Activated CD4-positive, CD25-positive, alpha-beta regulatory T cell treated with anti-CD3 and anti-CD28 coated beads, Interleukin-2, amount 50 U/mL, for 24 hours (primary cell): ENCODE results near the gene RYR2.
"Not testable (repeated sequence)": the region's sequence is repeated elsewhere in the genome, so short reads cannot be mapped to it uniquely, and the experiment has no call there.

ENCODE experiments used
- ATAC-seq, 2 donors: fragments of 150-1000 bp; cut with Tn5 transposase; one replicate each; pipeline ENCODE4 v1.10.0; 2021; ENCODE audit warnings: mild to moderate bottlenecking in 1 of 2, moderate library complexity in 1 of 2

The RYR2 gene

DNA sequence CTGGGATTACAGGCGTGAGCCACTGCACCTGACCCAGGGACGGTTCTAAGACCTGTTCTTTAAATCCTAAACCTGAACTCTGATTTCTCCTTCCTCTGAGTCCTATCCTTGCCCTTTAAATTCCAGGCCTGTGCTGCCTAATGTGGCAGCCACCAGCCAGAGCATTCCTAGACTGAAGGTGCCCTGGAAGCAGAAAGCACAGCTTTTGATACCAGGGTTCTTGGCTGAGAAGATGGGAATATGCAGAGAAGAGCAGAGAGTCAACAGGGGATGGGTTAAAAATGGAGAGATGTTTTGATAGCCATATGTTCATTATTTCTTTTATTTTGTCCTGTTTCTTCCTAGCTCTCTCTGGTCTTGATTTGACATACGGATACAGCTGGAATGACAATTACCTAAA lies 49.7 kb downstream of the RYR2 start:
- no peak for ATAC-seq

DNA sequence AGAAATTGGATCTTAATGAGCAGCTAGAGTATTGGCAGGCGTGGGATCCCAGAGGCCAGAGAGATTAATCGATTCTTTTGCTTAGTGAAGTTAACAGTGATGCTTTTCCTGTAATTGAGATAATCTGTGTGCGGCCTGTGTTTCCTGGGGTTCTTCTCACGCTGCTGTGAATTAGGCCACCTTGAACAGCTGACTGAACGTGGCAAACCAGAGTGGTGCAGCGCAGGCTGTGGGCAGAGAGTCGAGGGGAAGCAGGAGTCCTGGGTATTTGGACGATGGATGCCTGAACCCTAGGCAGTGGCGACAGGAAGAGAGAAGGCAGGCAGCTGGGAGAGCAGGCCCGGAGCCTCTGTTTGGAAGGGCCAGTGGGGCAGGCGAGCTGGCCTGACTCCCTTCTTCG lies 51.7 kb downstream of the RYR2 start:
- ATAC-seq, result no peak

DNA sequence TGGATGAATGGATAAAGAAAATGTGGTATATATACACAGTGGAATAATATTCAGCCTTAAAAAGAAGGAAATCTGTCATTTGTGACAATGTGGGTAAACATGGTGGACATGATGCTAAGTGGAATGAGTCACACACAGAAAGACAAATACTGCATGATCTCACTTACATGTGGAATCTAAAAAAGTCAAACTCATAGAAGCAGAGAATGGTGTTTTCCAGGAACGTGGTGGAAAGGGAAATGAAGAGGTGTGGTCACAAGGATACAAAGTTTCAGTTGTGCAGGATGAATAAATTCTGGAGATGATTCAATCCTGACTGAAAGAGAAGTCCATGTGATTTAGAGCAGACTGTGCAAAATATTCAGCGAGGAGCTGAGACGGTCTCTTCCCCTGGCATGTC lies 56.6 kb downstream of the RYR2 start:
- ATAC-seq, result no peak

DNA sequence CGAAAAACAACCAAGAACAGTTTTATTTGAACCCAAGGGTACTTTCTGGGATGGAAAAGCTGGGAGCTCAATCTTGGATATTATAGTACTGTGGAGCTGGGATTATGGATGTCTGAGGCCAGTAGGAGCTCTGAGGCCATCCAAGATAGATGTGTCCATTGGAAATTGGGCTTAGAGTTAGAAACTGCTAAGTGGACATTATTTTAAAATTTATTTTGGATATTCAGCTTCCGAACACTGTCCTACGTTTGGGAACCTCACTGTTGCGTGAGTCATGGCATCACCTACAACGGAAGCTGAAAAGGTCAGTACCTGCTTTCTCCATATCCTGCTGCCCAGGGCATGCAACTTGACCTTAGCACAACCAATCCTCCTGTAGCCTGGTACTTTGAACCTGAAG lies 61.0 kb downstream of the RYR2 start:
- ATAC-seq, result no peak

DNA sequence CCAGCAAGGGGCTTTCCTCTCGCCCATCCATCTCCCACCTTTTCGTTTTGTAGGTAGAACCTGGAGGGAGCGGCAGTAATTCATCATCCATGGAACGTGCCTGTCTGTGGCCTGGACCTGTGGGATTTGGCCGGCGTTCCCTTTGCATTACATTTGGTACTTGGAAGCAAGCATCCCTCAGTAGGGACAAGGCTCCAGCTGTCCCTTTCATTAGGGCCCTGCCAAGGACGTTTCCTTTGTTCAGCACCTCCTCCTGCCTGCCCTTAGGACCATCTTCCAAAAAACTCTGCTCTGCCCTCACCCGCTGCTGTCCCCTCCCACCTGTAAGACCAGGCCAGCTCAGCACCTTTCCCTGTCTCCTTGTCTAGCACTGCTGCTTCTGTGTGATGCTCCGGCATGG lies 62.1 kb downstream of the RYR2 start:
- ATAC-seq, result no peak

DNA sequence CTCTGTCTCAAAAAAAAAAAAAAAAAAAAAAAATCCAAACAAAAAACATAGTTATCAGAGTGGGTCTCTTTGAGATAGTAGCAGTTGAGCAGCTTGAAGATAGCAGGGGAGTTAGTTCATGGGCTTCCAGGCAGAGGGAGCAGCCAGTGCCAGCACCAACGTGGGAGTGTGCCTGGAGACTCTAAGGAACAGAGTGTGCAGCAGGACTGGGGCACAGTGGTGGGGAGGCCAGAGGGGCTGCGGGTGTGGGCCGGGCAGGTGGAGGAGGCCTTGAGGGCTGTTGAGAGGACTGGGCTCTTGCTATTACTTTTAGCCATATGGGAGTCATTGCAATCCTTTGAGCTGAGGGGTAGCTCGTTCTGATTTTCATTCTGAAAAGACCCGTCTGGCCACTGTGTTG lies 63.8 kb downstream of the RYR2 start:
- ATAC-seq, result no peak

DNA sequence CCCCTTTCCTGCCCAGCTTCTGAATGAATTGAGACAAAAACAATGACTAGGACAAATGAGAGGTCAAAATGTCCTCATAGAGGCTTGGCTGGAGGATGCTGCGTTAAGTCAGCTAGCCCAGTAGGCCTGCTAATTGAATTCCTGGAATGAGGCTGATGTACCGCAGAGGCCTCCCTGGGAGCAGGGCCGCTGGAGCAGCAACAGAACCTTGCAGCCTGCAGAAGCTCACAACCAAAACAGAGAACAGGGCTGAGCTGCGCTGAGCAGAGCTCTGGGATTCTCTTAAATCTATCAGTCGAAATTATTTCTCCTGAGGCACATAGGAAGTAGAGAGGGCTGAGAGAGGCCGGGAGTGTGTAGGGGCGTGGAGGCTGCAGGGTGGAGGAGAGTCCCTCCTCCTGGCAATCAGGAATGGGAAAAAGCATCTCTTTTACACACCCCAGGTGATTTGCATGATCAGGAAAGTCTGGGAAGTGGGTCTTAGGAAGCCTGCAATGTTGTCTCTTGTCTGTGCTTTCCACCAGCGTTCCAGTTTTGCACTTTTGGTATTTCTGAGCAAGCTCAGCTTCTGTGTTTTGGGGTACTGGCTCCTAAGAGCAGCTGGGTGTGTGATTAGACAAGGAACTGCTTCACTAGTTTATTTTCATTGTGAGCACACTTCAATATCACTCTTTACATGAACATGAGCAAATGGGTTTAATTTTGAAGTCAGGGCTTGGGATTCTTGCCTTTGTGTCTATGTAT lies 66.5 kb downstream of the RYR2 start:
- ATAC-seq, result no peak

DNA sequence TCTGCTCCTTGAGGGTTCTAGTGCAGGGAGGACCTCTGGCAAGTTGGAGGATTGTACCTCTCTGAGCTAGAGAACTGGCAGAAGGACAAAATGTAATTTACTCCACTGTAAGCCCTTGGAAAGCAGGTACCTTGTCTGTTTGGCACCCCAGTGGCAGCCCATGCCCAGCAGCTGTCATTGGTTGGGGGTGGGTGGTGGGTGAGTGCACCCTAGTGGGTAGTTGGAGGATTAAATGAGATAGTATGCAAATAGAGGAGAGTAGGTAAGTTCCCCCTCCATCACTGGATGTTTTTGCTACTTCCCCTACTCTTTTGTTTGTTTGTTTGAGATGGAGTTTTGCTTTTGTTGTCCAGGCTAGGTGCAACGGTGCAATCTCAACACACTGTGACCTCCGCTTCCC lies 69.8 kb downstream of the RYR2 start:
- no peak for ATAC-seq

DNA sequence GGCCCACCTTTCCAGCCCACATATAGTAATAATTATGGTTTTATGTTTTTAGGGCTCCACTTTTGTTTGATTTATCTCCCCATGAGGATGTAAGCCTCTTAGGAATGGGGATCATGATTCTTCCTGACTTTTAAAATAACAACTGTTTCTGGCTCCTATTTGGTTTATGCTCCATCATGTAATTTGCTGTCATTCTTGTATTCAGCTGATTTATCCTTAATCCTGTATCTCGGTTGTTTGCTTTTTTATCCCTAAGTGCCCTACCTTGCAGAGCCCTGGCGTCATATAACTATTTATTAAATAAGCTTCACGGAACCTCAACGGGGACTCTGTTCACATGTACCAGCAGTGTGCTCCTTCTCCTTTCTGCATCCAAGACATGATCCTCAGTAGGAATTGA lies 70.7 kb downstream of the RYR2 start:
- no peak for ATAC-seq

DNA sequence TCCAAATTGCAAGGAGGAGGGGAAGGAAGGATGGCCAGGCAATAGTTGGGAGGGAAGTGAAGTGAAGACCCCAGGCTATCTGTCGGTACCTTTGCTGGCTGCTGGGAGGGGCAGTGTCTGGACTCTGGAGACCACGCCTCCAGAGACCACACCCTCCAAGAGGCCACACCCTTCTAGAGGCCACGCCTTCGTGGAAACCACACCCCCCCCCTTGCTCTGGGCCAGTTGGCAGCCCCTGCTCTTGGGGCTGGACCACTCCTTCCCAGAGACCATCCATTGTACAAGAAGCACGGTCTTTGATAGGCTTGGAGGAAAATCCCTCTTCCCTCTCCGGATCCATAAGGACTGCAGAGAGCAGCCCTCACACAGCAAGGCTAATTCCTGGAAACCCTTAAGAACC lies 73.1 kb downstream of the RYR2 start:
- ATAC-seq, result no peak

DNA sequence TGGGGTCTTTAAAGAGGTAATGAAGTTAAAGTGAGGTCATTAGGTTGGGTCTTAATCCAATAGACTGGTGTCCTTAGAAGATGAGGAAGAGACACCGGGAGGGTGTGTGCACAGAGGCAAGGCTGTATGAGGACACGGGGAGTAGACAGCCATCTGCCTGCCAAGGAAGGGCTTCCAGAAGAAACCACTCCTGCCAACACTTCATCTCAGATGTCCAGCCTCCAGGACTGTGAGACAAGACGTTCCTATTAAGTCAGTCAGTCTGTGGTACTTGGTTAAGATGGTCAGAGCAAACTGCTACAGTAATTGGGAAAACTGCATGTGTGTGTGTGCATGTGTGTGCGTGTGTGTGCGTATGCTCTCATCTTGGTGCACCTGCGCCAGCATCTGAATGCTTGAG lies 77.1 kb downstream of the RYR2 start:
- no peak for ATAC-seq

DNA sequence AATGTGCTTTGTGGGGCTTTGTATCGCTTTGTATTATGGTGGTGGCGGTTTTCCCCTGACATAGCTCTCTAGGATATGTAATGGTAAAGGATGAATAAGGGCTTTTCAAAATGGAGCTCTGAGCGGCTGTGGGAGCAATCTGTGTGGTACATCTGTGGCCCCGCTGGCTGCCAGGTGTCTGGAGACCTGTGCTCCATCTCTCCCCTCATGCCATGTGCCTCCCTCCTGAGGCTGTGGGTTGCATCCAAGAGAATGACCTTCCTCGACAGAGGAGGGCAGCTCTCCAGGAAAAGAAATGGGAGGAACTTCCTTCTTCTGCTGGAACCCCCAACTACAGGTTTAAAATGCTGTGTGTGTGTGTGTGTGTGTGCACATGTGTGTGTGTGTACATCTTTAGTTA lies 78.7 kb downstream of the RYR2 start:
- no peak for ATAC-seq

DNA sequence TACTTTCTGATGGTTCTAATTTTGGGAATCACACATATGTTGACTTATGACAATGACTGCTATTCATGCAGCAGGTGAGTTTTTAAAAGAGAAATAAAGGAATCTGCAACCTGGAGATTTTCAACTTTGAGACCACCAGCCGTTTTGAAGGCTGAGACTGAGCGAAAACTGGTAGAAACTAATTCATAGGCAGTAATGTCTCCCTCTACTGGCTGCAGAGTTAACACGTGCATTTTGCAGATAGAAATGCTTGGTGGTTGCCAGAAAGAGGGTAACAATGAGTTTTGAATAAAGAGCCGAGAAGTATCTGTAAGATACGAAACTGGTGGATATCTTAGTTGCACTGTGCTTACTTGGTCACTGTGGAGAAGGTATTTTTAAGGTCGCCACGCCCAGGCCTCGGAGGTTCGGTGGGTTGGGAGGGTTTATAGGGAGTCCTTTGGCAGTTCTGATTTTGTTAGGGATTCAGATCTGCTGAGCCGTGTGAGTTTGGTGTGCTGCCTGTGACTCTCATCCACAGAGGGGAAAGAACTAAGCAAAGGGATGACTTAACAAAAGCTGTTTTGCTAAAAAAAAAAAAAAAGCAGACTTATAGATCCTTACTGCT lies 83.0 kb downstream of the RYR2 start:
- no peak for ATAC-seq

DNA sequence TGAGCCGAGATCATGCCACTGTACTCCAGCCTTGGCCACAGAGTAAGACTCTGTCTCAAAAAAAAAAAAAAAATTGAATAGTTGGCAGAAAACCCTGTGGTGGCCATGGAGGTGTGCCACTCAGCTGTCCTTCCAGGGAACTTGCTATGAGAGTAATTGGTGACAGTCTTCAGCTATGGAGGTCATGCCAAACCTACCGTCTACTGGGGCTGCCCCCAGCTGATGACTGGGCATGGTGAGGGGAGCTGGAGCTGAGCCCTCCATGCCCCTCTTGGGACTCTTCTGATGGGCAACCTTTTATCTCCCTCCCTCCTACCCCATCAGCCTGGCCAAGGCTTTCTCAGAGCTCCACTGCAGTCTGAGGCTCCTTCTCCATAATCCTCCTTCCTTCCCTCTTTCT lies 84.2 kb downstream of the RYR2 start:
- ATAC-seq, result no peak

DNA sequence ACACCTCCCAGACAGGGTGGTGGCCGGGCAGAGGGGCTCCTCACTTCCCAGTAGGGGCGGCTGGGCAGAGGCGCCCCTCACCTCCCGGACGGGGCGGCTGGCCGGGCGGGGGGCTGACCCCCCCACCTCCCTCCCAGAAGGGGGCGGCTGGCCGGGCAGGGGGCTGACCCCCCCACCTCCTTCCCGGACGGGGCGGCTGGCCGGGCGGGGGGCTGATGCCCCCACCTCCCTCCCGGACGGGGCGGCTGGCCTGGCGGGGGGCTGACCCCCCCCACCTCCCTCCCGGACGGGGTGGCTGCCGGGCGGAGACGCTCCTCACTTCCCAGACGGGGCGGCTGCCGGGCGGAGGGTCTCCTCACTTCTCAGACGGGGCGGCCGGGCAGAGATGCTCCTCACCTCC lies 85.3 kb downstream of the RYR2 start:
- not testable (repeated sequence) for ATAC-seq

DNA sequence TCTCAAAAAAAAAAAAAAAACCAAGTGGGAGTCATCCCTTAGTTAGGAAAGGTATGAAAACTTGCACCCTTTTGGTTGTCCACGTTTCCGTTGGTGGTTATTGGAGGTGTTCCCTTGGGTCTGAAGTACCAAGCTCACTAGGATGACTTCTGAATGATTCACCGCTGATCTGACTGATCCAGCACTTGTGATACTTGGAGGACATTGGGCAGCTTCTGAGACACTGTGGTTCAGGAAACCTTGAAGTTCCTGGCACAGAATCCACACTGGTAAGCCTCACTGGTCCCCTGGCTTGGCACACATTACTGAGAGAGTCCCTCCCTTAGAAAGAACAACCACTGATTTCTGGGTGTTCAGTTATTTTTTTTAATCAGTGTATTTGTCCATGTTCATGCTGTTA lies 91.9 kb downstream of the RYR2 start:
- no peak for ATAC-seq

DNA sequence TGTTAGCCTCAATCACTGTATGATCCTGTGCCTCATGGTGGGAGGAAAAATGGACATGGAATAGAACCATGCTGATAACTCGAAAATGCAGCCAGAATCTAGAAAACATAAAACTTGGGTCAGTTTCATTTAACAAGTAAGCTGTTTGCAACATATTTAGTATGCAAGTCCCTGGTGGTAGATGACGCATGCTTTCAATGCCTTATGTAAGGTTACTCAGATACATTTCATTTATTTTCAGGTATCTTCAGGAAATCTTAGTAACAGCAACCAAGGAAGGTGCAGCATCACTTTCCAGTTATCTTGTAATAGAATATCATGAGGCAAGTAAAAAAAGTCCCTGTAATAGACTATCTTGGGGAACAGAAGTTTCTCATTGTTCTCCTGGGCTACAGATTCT lies 92.9 kb downstream of the RYR2 start:
- ATAC-seq, result no peak

DNA sequence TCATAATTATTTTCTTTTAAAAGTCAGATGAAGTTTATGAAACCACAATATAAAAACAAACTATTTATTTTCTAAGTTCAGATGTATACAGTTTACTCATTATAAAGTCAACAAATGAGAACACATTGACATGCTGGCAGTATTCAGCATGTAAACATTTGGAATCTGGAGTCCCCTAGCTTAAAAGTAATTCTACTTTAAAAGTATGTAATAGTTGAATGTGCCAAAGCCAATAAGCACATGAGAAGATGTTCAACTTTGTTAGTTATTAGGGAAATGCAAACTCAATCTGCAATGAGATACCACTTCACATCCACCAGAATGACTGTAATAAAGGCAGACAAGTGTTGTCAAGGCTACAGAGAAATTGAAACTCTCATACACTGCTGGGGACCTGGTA lies 96.6 kb downstream of the RYR2 start:
- ATAC-seq, result no peak

DNA sequence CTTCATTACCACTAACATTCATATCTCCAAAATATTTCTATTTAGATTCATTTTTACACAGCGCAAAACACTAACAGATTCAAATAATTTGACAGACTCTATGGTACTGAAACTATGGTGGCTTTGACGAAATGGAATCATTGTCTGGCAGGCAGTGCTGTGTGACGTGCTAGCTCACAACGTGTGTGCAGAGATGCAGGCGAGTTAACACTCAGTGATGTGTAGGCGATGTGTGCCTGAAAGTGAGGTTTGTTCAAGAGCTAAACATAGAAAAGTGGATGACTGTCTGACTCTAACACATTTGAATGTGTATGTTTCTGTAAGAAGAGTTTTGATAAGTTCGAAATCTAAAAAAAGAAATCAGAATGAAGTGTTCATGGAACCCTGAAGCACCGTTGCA lies 97.7 kb downstream of the RYR2 start:
- ATAC-seq, result no peak

DNA sequence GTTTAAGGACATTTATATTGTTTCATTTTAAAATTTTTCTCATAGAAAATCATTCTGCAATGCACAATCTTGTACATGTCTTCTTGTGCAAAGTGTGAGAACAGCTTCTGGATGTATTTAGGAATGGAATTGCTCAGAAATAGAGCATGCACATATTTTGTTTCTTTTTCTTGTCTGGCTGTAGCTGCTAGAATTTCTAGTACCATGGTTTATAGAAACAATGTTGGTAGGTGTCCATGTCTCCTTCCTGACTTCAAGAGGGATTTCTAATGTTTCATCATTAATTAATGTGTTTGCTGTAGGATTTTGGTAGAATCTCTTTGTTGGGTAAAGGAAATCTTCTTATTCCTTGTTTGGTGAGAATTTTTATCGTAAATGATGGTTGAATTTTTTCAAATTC lies 99.0 kb downstream of the RYR2 start:
- ATAC-seq, result no peak

DNA sequence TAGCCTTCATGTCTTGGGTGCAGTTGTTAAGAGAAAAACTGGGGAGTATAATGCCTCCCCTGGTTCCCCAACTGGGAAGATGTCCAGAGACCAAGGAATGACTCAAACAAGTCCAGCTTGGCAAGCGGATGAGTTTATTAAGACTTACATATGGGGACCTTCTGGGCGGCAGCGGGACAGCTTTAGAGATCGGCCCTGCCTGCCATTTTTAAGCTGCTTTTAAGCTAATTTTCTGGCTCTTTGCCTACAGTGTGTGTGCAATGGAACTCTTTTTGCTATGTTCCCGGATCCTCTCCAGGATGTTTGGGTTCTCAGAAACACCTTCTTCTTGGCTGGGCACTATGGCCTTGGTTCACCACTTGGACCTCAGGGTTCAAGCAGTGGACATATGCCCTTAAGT lies 99.5 kb downstream of the RYR2 start:
- ATAC-seq, result no peak

DNA sequence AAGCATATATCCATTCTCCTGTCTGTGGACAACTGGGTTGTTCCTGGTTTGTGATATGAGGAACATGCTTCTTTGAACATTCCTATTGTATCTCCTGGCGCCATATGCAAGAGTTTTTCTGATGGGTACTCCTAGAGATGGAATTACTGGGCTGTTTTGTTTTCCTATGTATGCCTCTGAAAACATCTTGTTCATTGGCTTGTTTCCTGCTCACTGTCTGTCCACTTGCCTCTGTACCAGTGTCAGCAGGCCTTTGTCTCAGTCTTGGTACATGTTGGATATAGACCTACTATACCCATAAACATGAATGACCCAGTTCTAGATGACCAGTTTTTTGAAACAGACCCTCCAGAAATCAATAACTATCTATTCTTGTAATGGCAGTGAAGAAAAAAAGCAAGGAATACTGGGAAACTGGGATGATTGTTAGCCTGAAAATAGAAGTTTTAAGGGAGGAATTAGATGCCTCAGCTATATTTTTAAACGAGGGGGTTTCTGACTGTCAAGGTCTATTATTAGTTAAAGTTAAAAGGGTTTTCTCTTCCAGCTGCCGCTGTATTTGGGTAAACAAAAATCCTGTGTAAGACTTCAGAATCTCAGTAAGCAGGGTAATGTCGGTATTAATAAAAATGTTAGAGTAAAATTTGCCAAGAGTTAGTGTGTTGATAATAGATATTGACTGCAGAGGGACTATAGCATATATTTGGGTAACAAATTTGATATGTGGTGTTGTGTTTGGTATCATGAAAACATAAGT lies 103.6 kb downstream of the RYR2 start:
- ATAC-seq, result no peak

DNA sequence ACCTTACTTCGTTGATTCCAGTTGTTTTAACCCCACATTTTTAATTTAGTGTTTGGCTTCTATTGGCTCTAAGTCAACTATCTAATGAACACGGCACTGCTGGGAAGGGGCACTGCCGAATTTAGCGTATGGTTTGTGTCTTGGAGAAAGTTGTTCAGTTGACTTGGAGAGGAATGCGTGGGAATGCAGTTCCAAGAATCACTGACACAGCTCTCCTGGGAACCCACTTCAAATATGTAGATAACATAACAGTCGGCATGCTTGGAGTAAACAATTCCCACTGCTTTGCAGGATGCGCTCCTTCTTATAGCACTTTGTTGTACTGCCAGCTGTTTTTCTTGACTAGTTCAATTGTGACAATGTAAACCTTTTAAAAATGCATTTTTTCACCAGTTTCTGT lies 104.3 kb downstream of the RYR2 start:
- no peak for ATAC-seq

DNA sequence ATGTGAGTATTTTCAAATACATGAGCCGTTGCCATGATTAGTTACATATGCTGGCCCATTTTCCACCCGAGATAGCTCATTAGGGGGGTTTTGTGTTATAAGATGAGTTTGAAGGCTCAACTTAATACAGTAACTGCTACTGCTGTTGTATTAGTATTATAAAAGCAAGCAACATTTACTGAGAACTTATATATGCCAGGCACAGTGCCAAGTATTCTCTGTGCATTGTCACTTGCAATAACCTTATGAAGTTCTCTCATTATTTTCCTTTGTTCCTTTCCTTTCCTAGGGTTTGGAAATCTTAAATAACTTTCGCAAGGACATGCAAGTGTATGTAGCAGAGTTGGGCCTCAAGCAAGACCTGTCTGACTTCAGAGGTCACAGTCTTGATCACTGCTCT lies 107.9 kb downstream of the RYR2 start:
- no peak for ATAC-seq
